Liver (tissue), 9 donors: ENCODE results near the gene NLRP7. TPM values are rescaled to one million over a fixed set of nuclear protein-coding genes. Genes with fewer than 3 reads are reported as not detected.
A peak's percentile ranks its signal among the peaks of the same experiment; 100 is the strongest.
"Not testable (repeated sequence)": the region's sequence is repeated elsewhere in the genome, so short reads cannot be mapped to it uniquely, and the experiment has no call there.

ENCODE experiments used
- DNase-seq: peaks from one replicate; pipeline ENCODE4 v3.0.0-alpha.2; 2017; ENCODE audit warnings: low spot score
- H3K27ac ChIP-seq, 2 donors: one replicate each; pipeline ENCODE4 v1.7.0; 2013; ENCODE audit warnings: inconsistent platforms in 2 of 2, low read length in 2 of 2, control low read depth in 1 of 2, low read depth in 1 of 2, mild to moderate bottlenecking in 1 of 2
- H3K27me3 ChIP-seq, 4 donors: one replicate each; pipeline versions ENCODE4 v1.6.1 to v1.7.0; 2013; ENCODE audit warnings: low read length in 3 of 4, inconsistent platforms in 1 of 4, mild to moderate bottlenecking in 1 of 4, moderate library complexity in 1 of 4; ENCODE audit not compliant: control insufficient read depth in 4 of 4, insufficient read depth in 4 of 4
- H3K36me3 ChIP-seq, 4 donors: one replicate each; pipeline versions ENCODE4 v1.6.1 to v1.7.0; 2013; ENCODE audit warnings: low read length in 3 of 4, mild to moderate bottlenecking in 3 of 4, low read depth in 1 of 4, moderate library complexity in 1 of 4; ENCODE audit not compliant: control insufficient read depth in 4 of 4, insufficient read depth in 3 of 4
- H3K4me1 ChIP-seq, 4 donors: one replicate each; pipeline versions ENCODE4 v1.6.1 to v1.7.0; 2013; ENCODE audit warnings: low read length in 3 of 4, mild to moderate bottlenecking in 3 of 4, moderate library complexity in 1 of 4; ENCODE audit not compliant: control insufficient read depth in 4 of 4, insufficient read depth in 4 of 4
- H3K4me3 ChIP-seq, 3 donors: one replicate each; pipeline versions ENCODE4 v1.6.1 to v1.7.0; 2013; ENCODE audit warnings: low read length in 3 of 3, control low read depth in 1 of 3, low read depth in 1 of 3, mild to moderate bottlenecking in 1 of 3
- H3K9ac ChIP-seq, 2 donors: one replicate each; pipeline ENCODE4 v1.7.0; 2013; ENCODE audit warnings: low read length in 2 of 2, mild to moderate bottlenecking in 2 of 2, moderate library complexity in 2 of 2, control low read depth in 1 of 2, low read depth in 1 of 2
- H3K9me3 ChIP-seq, 4 donors: one replicate each; pipeline versions ENCODE4 v1.6.1 to v1.7.0; 2013; ENCODE audit warnings: low read length in 3 of 4; ENCODE audit not compliant: control insufficient read depth in 4 of 4
- GABPA ChIP-seq, 2 donors: IDR thresholded peaks in 1 of 2; conservative IDR thresholded peaks in 1 of 2; 2 replicates each; pipeline ENCODE4 v1.6.1; 2016; ENCODE audit warnings: antibody characterized with exemption in 2 of 2, mild to moderate bottlenecking in 1 of 2, moderate library complexity in 1 of 2
- JUND ChIP-seq, 2 donors: IDR thresholded peaks; 2 replicates each; pipeline ENCODE4 v1.6.1; 2016; ENCODE audit warnings: antibody characterized with exemption in 2 of 2
- RAD21 ChIP-seq, 2 donors: IDR thresholded peaks; 2 replicates each; pipeline ENCODE4 v1.6.1; 2016; ENCODE audit warnings: antibody characterized with exemption in 2 of 2, mild to moderate bottlenecking in 2 of 2
- TAF1 ChIP-seq: conservative IDR thresholded peaks from 2 replicates; pipeline ENCODE4 v1.6.1; 2016; ENCODE audit warnings: antibody characterized with exemption, mild to moderate bottlenecking
- WGBS: extraction: QIAGEN DNeasy Blood & Tissue Kit; methylation state at CpG from one replicate; pipeline ENCODE4 v1.1.7; 2013; 5-methylcytosine and 5-hydroxymethylcytosine counted together
- polyA plus RNA-seq, 2 donors: library from polyadenylated mRNA; stranded (reverse) in 1 of 2; unstranded in 1 of 2; fragments of 200-250 nt in 1 of 2; fragments of >200 nt in 1 of 2; fragmentation: Nextera tagmentation in 1 of 2; extraction: Ambion mirVana in 1 of 2; gene quantifications; one replicate each; pipeline versions ENCODE4 v1.2.1 to v1.2.3, GENCODE V29; 2013 to 2015
- total RNA-seq, 2 donors: library from RNA; depleted of rRNA; stranded (reverse); fragments of >200 nt; gene quantifications; one replicate each; pipeline ENCODE4 v1.2.3, GENCODE V29; 2014
- TF ChIP-seq, protein P1 (sequence below): IDR thresholded peaks from 2 replicates; pipeline ENCODE4 v1.6.1; 2016; ENCODE audit warnings: antibody characterized with exemption, mild to moderate bottlenecking
- TF ChIP-seq, protein P2 (sequence below): IDR thresholded peaks from 2 replicates; pipeline ENCODE4 v1.6.1; 2016; ENCODE audit warnings: antibody characterized with exemption
- TF ChIP-seq, protein P3 (sequence below): IDR thresholded peaks from 2 replicates; pipeline ENCODE4 v1.6.1; 2016; ENCODE audit warnings: antibody characterized with exemption
- TF ChIP-seq, protein P4 (sequence below): fragments of 150-350 bp; IDR thresholded peaks from 2 replicates; pipeline ENCODE4 v1.5.1; 2017; ENCODE audit warnings: improper control_type of control experiment, low read depth, low read length; ENCODE audit not compliant: missing input control
- donor health status: healthy.
- donor health status: healthy.
- donor health status: healthy.
- donor health status: healthy.
- donor health status: healthy.

NLRP7 gene
- total and polyA plus RNA-seq, 4 donors, result not detected

DNA sequence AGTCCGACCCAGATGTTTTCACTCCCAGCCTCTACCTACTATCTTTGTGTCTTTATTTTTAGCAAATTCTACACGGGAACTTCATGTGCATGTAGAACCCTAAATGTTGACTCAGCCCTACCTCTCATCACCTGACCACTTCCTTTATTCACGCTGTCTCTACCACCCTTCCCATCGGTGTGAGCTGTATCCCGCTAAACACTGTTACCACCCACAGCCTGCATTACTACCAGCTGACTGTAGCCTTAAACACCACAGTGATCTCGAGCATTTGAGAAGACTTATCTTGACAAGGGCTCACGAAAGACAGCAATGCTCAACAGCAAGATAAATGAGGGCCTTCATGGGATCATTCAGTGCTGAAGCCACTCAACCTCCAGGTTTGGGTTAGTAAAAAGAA, 26.2 kb downstream of the NLRP7 start:
- Histone ChIP-seq H3K36me3 (no peaks in the 10 kb centered on the region), H3K9me3 (no peaks in the 10 kb centered on the region), H3K4me1 (no peaks in the 10 kb centered on the region), H3K27ac (no peak overlapping the region), H3K9ac (no peak overlapping the region), H3K27me3 (no peaks in the 10 kb centered on the region), H3K4me3 (no peak overlapping the region)
- WGBS, result 59% methylated on average over 7 of the region's 7 CpGs
- DNase-seq, result no peak
- TF ChIP-seq TAF1 (no peak), JUND (IDR thresholded peaks at IDR 0.05) (no peak)

DNA sequence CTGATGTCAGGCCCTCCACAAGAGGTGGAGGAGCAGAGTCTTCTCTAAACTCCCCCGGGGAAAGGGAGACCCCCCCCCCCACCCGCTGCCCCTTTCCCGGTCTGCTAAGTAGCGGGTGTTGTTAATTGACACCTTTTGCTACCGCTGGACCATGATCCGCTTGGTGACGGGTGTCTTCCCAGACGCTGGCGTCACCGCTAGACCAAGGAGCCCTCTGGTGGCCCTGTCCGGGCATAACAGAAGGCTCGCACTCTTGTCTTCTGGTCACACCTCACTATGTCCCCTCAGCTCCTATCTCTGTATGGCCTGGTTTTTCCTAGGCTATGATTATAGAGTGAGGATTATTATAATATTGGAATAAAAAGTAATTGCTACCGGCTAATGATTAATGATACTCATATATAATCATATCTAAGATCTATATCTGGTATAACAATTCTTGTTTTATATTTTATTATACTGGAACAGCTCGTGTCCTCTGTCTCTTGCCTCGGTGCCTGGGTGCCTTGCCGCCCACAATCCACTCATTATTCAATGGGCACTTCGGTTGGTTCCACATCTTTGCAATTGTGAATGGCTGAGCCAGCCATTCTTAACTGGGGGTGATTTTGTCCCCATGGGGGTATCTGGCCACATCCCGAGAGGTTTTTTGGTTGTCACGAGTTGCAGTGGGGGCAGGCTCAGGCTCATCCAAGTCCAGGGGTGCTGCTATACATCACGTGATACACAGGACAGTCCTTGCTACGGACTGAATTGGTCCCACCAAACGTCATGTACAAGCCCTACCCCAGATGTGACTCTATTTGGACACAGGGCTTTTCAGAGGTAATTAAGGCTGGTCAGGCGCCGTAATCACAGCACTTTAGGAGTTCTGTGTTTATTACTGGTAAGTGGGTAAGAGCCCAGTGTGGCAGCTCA, 27.4 kb downstream of the NLRP7 start:
- not testable (repeated sequence) for H3K4me3 ChIP-seq, H3K27me3 ChIP-seq, H3K9ac ChIP-seq, H3K9me3 ChIP-seq, H3K36me3 ChIP-seq, H3K4me1 ChIP-seq, H3K27ac ChIP-seq, DNase-seq
- 35% methylated on average over 23 of the region's 24 CpGs for WGBS
- peak in 1 of 2 donors; percentile 37 for TF ChIP-seq RAD21 (IDR thresholded peaks at IDR 0.05)

- H3K9me3 ChIP-seq, result no peaks in the 10 kb centered on the region
- no peaks in the 10 kb centered on the region for H3K36me3 ChIP-seq
- H3K9ac ChIP-seq, result no peak overlapping the region
- H3K4me3 ChIP-seq, result no peak overlapping the region
- WGBS, result 78% methylated on average over 9 of the region's 9 CpGs
- TF ChIP-seq, protein P1, sequence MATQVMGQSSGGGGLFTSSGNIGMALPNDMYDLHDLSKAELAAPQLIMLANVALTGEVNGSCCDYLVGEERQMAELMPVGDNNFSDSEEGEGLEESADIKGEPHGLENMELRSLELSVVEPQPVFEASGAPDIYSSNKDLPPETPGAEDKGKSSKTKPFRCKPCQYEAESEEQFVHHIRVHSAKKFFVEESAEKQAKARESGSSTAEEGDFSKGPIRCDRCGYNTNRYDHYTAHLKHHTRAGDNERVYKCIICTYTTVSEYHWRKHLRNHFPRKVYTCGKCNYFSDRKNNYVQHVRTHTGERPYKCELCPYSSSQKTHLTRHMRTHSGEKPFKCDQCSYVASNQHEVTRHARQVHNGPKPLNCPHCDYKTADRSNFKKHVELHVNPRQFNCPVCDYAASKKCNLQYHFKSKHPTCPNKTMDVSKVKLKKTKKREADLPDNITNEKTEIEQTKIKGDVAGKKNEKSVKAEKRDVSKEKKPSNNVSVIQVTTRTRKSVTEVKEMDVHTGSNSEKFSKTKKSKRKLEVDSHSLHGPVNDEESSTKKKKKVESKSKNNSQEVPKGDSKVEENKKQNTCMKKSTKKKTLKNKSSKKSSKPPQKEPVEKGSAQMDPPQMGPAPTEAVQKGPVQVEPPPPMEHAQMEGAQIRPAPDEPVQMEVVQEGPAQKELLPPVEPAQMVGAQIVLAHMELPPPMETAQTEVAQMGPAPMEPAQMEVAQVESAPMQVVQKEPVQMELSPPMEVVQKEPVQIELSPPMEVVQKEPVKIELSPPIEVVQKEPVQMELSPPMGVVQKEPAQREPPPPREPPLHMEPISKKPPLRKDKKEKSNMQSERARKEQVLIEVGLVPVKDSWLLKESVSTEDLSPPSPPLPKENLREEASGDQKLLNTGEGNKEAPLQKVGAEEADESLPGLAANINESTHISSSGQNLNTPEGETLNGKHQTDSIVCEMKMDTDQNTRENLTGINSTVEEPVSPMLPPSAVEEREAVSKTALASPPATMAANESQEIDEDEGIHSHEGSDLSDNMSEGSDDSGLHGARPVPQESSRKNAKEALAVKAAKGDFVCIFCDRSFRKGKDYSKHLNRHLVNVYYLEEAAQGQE, result no peak
- TF ChIP-seq, protein P2, sequence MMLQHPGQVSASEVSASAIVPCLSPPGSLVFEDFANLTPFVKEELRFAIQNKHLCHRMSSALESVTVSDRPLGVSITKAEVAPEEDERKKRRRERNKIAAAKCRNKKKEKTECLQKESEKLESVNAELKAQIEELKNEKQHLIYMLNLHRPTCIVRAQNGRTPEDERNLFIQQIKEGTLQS, result no peak
- TF ChIP-seq GABPA (IDR thresholded peaks at IDR 0.05 in 1 of 2, conservative IDR thresholded peaks at IDR 0.05 in 1 of 2) (no peak), RAD21 (IDR thresholded peaks at IDR 0.05) (no peak)
- TF ChIP-seq, protein P3, sequence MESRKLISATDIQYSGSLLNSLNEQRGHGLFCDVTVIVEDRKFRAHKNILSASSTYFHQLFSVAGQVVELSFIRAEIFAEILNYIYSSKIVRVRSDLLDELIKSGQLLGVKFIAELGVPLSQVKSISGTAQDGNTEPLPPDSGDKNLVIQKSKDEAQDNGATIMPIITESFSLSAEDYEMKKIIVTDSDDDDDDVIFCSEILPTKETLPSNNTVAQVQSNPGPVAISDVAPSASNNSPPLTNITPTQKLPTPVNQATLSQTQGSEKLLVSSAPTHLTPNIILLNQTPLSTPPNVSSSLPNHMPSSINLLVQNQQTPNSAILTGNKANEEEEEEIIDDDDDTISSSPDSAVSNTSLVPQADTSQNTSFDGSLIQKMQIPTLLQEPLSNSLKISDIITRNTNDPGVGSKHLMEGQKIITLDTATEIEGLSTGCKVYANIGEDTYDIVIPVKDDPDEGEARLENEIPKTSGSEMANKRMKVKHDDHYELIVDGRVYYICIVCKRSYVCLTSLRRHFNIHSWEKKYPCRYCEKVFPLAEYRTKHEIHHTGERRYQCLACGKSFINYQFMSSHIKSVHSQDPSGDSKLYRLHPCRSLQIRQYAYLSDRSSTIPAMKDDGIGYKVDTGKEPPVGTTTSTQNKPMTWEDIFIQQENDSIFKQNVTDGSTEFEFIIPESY, result no peak
- TF ChIP-seq, protein P4, sequence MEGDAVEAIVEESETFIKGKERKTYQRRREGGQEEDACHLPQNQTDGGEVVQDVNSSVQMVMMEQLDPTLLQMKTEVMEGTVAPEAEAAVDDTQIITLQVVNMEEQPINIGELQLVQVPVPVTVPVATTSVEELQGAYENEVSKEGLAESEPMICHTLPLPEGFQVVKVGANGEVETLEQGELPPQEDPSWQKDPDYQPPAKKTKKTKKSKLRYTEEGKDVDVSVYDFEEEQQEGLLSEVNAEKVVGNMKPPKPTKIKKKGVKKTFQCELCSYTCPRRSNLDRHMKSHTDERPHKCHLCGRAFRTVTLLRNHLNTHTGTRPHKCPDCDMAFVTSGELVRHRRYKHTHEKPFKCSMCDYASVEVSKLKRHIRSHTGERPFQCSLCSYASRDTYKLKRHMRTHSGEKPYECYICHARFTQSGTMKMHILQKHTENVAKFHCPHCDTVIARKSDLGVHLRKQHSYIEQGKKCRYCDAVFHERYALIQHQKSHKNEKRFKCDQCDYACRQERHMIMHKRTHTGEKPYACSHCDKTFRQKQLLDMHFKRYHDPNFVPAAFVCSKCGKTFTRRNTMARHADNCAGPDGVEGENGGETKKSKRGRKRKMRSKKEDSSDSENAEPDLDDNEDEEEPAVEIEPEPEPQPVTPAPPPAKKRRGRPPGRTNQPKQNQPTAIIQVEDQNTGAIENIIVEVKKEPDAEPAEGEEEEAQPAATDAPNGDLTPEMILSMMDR, result no peak
- no peaks in the 10 kb centered on the region for H3K4me1 ChIP-seq
- no peaks in the 10 kb centered on the region for H3K27me3 ChIP-seq
- H3K27ac ChIP-seq, result no peak overlapping the region
- DNase-seq, result no peak
These were observed 28.8 kb downstream of the NLRP7 start for GRCh38 chr19:54918499-54918898.
